Stimulated activated CD8-positive, alpha-beta memory T cell treated with anti-CD3 and anti-CD28 coated beads, Interleukin-4, amount 100 ng/mL, for 24 hours (primary cell): ENCODE measurements around the gene RAPGEF4.

Source experiments
- DNase-seq: peaks from one replicate; pipeline ENCODE4 v3.0.0-alpha.2; 2020; ENCODE audit warnings: low read depth

Gene RAPGEF4

GRCh38 chr2:172735582-172736423 lies at the start of gene RAPGEF4:
Gene RAPGEF4, plus strand, starts transcription at chr2:172735845. Its CDS starts 139 bp downstream, at chr2:172735984.
- DNase-seq = no peak

GRCh38 chr2:172693037-172693436 lies 42.6 kb upstream of the RAPGEF4 start:
- peak; percentile 14 for DNase-seq

DNA sequence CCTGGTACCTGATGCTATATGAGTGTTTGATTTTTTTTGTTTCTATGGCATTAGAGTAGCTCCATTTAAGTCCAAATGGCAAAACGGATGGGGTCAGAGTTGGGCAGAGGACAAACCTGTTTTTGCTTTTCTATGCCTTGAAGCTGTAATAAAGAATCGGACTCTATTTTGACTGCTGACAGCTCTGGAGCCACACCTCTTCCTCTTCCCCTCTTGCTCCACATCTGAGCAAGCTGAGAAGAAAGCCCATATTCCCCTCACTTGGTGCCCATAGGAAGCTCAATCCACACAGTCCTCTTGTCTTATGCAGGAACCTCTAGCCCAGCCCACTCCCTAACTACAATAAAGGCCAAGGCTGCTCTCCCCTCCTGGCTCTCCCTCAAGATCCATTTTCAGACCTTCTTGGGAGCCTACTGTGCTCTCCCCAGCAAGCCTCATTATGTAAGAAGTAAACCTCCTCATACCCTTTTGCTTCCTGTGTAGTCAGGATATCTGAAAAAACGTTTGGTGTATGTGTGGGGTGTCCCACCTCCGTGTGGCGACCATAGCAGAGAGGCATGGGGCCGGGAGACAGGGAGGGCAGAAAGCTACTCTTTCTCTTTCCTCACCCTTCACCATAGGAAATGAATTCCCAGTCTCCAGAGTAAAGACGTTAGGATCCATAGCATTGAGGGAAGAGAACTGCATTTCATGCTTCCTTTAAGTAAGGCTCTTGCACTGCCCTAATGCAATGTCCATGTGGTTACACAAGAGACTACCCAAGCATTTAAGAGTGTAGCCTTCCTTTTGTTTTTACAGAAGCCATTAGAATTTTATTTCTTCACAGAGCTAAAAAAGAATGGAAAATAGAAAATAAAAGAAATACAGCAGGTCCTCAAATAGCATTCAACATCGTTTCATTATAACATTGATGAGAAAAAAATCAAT lies 41.9 kb upstream of the RAPGEF4 start:
- no peak for DNase-seq

DNA sequence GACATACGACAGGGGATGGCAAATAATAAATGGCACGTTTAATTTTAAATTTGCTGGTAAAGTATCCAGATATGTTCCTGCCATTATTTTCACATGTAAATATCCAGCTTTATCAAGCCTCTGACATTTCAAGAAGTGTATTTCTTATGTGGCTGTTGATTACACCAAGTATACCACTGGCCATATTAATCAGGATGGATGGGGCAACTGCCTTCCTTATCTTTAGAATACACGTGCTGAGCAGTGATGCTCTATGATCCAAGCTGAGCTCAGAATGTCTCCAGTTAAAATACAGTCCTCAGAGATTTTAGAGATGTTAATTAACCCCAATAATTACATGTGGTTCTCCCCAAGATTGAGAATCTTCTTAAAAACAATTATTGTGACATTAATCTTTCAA lies 38.3 kb upstream of the RAPGEF4 start:
- no peak for DNase-seq

GRCh38 chr2:172698041-172698863 lies 37.4 kb upstream of the RAPGEF4 start:
- DNase-seq = no peak

DNA sequence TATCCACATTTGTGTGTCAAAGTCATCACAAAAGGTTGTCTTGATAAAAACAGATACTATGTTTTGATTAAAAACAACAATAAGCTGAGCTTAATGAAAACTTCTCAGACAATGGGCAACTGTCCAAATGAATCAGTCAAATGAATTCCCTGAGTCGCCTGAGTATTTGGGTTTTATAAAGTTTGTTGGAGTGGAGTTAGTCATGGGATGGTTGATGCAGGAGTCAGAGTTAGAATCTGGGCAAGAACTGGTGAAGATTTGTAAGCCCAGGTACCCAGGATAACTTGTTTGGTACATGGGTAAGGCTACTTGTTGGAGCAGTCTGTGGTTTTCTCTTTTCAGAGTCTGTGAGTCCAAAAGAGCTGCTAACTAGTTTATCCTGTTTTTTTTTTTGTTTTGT lies 34.4 kb upstream of the RAPGEF4 start:
- no peak for DNase-seq

- no peak for DNase-seq
Observed at GRCh38 chr2:172702451-172702850, 33.2 kb upstream of the RAPGEF4 start.

GRCh38 chr2:172704072-172704936 lies 31.3 kb upstream of the RAPGEF4 start:
- DNase-seq = no peak

- DNase-seq = no peak
Observed at GRCh38 chr2:172705352-172705751, 30.3 kb upstream of the RAPGEF4 start.

- DNase-seq = no peak
Observed at GRCh38 chr2:172708247-172708646, 27.4 kb upstream of the RAPGEF4 start.

- DNase-seq = no peak
Observed at GRCh38 chr2:172709566-172710291, 25.9 kb upstream of the RAPGEF4 start.

- peak; percentile 23 for DNase-seq
Observed at GRCh38 chr2:172710584-172711047, 25.0 kb upstream of the RAPGEF4 start.

DNA sequence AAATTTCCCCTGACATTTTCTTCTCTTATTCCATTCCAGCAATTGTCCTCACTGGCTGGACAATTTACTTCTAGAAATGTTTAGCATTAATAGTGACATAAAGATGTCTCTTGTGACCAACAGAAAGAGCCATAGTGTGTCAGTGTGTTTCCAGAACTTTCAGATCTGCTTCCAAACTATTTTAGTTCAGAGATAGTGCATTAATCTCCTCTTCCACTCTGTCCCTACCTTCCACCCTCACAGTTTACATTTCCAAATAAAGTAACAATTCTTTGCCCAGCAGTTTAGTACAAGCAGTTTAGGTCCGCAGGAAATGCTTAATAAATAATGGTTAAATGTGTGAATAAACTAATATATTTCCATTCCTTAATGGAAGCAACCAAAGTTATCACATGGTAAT lies 24.5 kb upstream of the RAPGEF4 start:
- no peak for DNase-seq

- no peak for DNase-seq
Observed at GRCh38 chr2:172712251-172712650, 23.4 kb upstream of the RAPGEF4 start.

DNA sequence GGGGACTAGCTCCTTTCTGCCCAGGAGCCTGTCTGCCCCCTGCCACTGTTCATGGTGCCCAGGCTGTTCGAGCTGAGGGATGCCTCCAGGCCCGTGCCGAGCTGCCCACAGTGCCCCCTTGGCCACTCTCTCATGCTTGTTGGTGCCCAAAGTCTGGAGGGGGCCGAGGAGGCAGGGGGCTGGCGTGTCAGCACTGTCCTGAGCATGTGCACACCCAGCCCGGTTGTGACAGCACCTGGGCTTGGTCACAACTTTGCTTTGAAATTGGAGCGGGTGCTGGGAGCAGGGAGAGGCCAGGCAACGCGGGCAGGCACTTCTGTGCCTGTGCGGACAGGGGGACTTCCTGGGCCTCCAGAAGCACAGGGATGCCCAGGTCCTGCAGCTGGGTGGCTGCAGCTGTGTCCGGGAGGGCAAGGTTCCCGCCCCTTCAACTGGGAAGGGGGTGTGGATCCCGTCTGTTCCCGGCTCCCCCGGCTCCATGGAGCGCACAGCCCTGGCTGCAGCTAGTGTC lies 22.2 kb upstream of the RAPGEF4 start:
- DNase-seq = no peak

DNA sequence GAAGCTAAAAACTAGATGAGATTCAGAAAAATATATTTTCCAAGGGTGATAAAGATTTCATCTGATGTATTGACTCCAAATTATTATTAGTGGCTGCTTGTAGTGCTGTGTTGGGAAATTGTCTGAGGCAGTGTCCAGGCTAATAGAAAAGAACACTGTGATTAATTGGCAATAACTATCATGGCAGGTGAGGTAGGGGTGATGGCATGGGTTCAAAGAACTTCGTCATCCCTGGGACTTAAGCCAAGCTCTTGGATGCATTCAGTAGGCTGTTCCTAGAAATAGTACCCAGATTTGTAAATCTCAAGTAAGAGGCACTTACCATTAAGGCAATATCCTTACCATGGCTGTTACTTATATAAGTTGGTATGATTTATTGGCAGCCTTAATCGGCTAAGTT lies 13.2 kb upstream of the RAPGEF4 start:
- DNase-seq = no peak

- DNase-seq = no peak
Observed at GRCh38 chr2:172723286-172723685, 12.4 kb upstream of the RAPGEF4 start.

GRCh38 chr2:172724724-172725123 lies 10.9 kb upstream of the RAPGEF4 start:
- DNase-seq = no peak

DNA sequence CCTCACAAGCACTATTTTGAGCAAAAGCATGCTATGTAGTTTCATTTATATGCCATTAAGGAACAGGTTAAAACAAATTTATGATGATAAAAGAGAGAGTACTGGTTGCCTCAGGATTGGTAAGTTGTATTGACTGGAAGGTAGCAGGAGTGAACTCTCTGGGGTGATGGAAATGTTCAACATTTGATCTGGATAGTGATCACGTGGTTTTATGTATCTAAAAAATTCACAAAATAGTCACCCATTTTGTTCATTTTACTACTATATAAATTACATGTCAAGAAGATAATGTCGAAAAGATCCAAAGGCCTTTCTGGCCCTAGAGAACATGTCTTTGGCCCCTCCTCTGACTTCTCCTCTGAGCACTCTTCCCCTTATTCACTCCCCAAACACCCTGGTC lies 10.4 kb upstream of the RAPGEF4 start:
- DNase-seq = no peak

GRCh38 chr2:172725746-172726145 lies 9.9 kb upstream of the RAPGEF4 start:
- no peak for DNase-seq
